Duodenal mucosa (tissue), 2 donors: ENCODE results near the gene TMEM63A.

Experiments
- H3K27ac ChIP-seq: one replicate; pipeline ENCODE4 v1.7.0; 2013; ENCODE audit warnings: low read depth, low read length
- H3K27me3 ChIP-seq, 2 donors: one replicate each; pipeline ENCODE4 v1.7.0; 2013; ENCODE audit warnings: low read length in 2 of 2, control low read depth in 1 of 2; ENCODE audit not compliant: insufficient read depth in 2 of 2, control insufficient read depth in 1 of 2
- H3K36me3 ChIP-seq, 2 donors: one replicate each; pipeline ENCODE4 v1.7.0; 2013; ENCODE audit warnings: low read length in 2 of 2, control low read depth in 1 of 2; ENCODE audit not compliant: insufficient read depth in 2 of 2, control insufficient read depth in 1 of 2
- H3K4me1 ChIP-seq, 2 donors: one replicate each; pipeline ENCODE4 v1.7.0; 2013; ENCODE audit warnings: low read length in 2 of 2, control low read depth in 1 of 2; ENCODE audit not compliant: insufficient read depth in 2 of 2, control insufficient read depth in 1 of 2
- H3K4me3 ChIP-seq, 2 donors: one replicate each; pipeline ENCODE4 v1.7.0; 2013; ENCODE audit warnings: low read length in 2 of 2, low read depth in 1 of 2
- H3K9ac ChIP-seq, 2 donors: one replicate each; pipeline ENCODE4 v1.7.0; 2013; ENCODE audit warnings: low read length in 2 of 2, low read depth in 1 of 2
- H3K9me3 ChIP-seq, 2 donors: one replicate each; pipeline ENCODE4 v1.7.0; 2013; ENCODE audit warnings: low read length in 2 of 2, control low read depth in 1 of 2; ENCODE audit not compliant: control insufficient read depth in 1 of 2

Gene TMEM63A

GRCh38 chr1:225835856-225836255, 46.3 kb downstream of the TMEM63A start:
- Histone ChIP-seq H3K27me3 (no peaks in the 10 kb centered on the region), H3K4me3 (no peak overlapping the region), H3K36me3 (peaks cover 6 to 43% of the 10 kb centered on the region in 2 donors), H3K27ac (no peak overlapping the region), H3K4me1 (peaks cover 0 to 3% of the 10 kb centered on the region in 2 donors), H3K9ac (no peak overlapping the region), H3K9me3 (no peaks in the 10 kb centered on the region)

- H3K4me1 ChIP-seq: peaks cover 0 to 3% of the 10 kb centered on the region in 2 donors
- no peaks in the 10 kb centered on the region for H3K27me3 ChIP-seq
- H3K4me3 ChIP-seq: no peak overlapping the region
- peaks cover 6 to 43% of the 10 kb centered on the region in 2 donors for H3K36me3 ChIP-seq
- H3K9me3 ChIP-seq: no peaks in the 10 kb centered on the region
- H3K27ac ChIP-seq: no peak overlapping the region
- H3K9ac ChIP-seq: no peak overlapping the region
Observed at GRCh38 chr1:225834417-225835329, 47.5 kb downstream of the TMEM63A start.

GRCh38 chr1:225830841-225831240, 51.3 kb downstream of the TMEM63A start:
- Histone ChIP-seq H3K9me3 (no peaks in the 10 kb centered on the region), H3K36me3 (peaks cover 6 to 30% of the 10 kb centered on the region in 2 donors), H3K4me3 (no peak overlapping the region), H3K27ac (no peak overlapping the region), H3K9ac (no peak overlapping the region), H3K4me1 (peaks cover 18 to 25% of the 10 kb centered on the region in 2 donors), H3K27me3 (no peaks in the 10 kb centered on the region)

- Histone ChIP-seq H3K36me3 (peaks cover 6 to 30% of the 10 kb centered on the region in 2 donors), H3K27ac (no peak overlapping the region)
Observed at GRCh38 chr1:225828706-225829345, 53.4 kb downstream of the TMEM63A start.

GRCh38 chr1:225827076-225827475, 55.1 kb downstream of the TMEM63A start:
- no peak overlapping the region for H3K4me3 ChIP-seq
- no peaks in the 10 kb centered on the region for H3K9me3 ChIP-seq
- peaks cover 5 to 25% of the 10 kb centered on the region in 2 donors for H3K36me3 ChIP-seq
- H3K4me1 ChIP-seq: peaks cover 33 to 47% of the 10 kb centered on the region in 2 donors
- no peak overlapping the region for H3K9ac ChIP-seq
- no peaks in the 10 kb centered on the region for H3K27me3 ChIP-seq
- no peak overlapping the region for H3K27ac ChIP-seq

More at GRCh38 chr1:225828706-225829345, 53.4 kb downstream of the TMEM63A start:
- Histone ChIP-seq H3K9me3 (no peaks in the 10 kb centered on the region), H3K9ac (no peak overlapping the region), H3K4me3 (no peak overlapping the region), H3K27me3 (no peaks in the 10 kb centered on the region), H3K4me1 (peaks cover 33 to 44% of the 10 kb centered on the region in 2 donors)

- Histone ChIP-seq H3K36me3 (peaks cover 0 to 17% of the 10 kb centered on the region in 2 donors), H3K27me3 (no peaks in the 10 kb centered on the region), H3K27ac (no peak overlapping the region), H3K9ac (peak overlapping the region in 1 of 2 donors; percentile 44), H3K4me1 (peaks cover 33 to 47% of the 10 kb centered on the region in 2 donors), H3K4me3 (peak overlapping the region; percentile 10 to 46), H3K9me3 (no peaks in the 10 kb centered on the region)
Observed at GRCh38 chr1:225825607-225826007, 56.6 kb downstream of the TMEM63A start.

DNA sequence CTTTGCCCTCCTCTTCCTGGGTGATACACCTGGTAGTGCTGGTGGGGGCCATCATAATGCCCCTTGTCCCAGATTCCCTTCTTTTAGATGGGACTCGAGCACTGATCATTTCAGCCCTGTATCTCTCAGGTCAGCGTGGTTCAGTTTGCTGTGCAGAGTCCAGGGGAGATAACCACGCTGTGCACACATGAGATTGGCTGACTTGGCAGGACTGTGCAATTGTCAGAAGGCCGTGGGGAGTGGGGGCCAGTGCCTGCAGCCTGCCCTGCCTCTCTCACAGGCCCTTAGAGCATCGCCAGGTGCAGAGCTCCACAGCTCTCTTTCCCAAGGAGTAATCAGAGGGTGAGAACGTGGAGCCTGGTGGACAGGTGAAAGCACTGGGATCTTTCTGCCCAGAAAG, 57.1 kb downstream of the TMEM63A start:
- Histone ChIP-seq H3K27ac (no peak overlapping the region), H3K9me3 (no peaks in the 10 kb centered on the region), H3K36me3 (peaks cover 0 to 13% of the 10 kb centered on the region in 2 donors), H3K9ac (peak overlapping the region in 1 of 2 donors; percentile 44), H3K4me1 (peaks cover 33 to 47% of the 10 kb centered on the region in 2 donors), H3K27me3 (no peaks in the 10 kb centered on the region), H3K4me3 (peak overlapping the region; percentile 10 to 46)

DNA sequence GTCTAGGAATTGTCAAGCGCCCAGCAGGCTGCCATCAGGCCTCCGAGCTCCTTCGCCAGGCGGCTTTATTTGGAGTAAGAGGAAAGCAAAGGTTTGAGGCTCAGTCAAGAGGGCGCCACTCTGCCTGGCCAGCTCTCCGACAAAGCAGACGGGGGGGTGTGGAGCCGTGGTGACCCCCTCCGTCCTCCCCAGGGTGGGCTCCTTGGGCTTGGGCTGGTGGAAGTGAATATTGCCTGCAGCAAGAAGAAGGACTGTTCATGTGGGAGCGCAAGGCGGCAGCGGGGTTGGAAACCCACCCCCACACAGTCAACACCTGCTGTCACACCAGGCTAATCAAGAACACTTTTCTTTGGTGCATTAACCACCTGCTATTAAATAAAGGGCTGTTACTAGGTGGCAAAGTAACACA, 57.6 kb downstream of the TMEM63A start:
- no peaks in the 10 kb centered on the region for H3K27me3 ChIP-seq

GRCh38 chr1:225823811-225824261, 58.3 kb downstream of the TMEM63A start:
- Histone ChIP-seq H3K27ac (no peak overlapping the region), H3K4me3 (no peak overlapping the region), H3K9ac (no peak overlapping the region), H3K27me3 (no peaks in the 10 kb centered on the region), H3K36me3 (peaks cover 0 to 3% of the 10 kb centered on the region in 2 donors), H3K4me1 (peaks cover 33 to 47% of the 10 kb centered on the region in 2 donors), H3K9me3 (no peaks in the 10 kb centered on the region)

More for the DNA sequence above, 57.6 kb downstream of the TMEM63A start:
- no peaks in the 10 kb centered on the region for H3K9me3 ChIP-seq
- peaks cover 33 to 47% of the 10 kb centered on the region in 2 donors for H3K4me1 ChIP-seq
- H3K4me3 ChIP-seq: no peak overlapping the region
- H3K9ac ChIP-seq: peak overlapping the region in 1 of 2 donors; percentile 13
- peaks cover 0 to 10% of the 10 kb centered on the region in 2 donors for H3K36me3 ChIP-seq
- H3K27ac ChIP-seq: no peak overlapping the region
